Panc1 (cell line): ENCODE data around the gene PDK3.

Source experiments
- POLR2AphosphoS5 ChIP-seq: IDR thresholded peaks from 2 replicates; pipeline ENCODE4 v1.6.1; 2012; ENCODE audit warnings: mild to moderate bottlenecking, low read depth, low read length, moderate library complexity
- SIN3A ChIP-seq: IDR thresholded peaks from 2 replicates; pipeline ENCODE4 v1.6.1; 2012; ENCODE audit warnings: low read depth, mild to moderate bottlenecking, low read length, moderate library complexity, borderline replicate concordance; ENCODE audit not compliant: insufficient read depth
- TCF7L2 ChIP-seq: IDR thresholded peaks from 2 replicates; pipeline ENCODE4 v1.6.1; 2011; ENCODE audit warnings: mild to moderate bottlenecking, low read depth, low read length, inconsistent platforms
- TF ChIP-seq, protein P1 (sequence below): fragments of 450-650 bp; IDR thresholded peaks from 2 replicates; pipeline ENCODE4 v1.5.1; 2017; ENCODE audit warnings: mild to moderate bottlenecking
- TF ChIP-seq, protein P2 (sequence below), 2 experiments: IDR thresholded peaks; 2 replicates each; pipeline ENCODE4 v1.6.1; 2011 to 2012; ENCODE audit warnings: low read depth in 2 of 2, control low read depth in 1 of 2, low read length in 1 of 2, mild to moderate bottlenecking in 1 of 2, moderate library complexity in 1 of 2; ENCODE audit not compliant: insufficient read depth in 1 of 2

DNA sequence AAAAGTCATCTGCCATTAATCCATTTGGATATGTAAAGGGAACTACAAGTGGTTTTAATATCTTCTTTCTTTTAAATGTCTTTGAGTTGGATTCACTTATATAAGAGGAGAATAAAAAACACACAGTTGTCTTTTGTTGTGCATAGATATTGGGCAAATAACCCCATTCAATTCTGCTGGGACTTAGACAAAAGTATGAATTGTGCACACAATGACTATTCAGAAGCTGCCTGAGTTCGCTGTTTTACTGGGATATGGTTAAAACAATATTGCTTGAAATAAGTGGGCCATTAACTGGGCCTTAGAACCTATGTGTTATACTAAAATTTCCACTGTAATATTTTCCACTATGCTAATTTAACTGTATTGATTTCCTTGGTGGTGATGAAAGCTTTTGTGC lies 110.4 kb downstream of the PDK3 start:
- TF ChIP-seq, protein P1, sequence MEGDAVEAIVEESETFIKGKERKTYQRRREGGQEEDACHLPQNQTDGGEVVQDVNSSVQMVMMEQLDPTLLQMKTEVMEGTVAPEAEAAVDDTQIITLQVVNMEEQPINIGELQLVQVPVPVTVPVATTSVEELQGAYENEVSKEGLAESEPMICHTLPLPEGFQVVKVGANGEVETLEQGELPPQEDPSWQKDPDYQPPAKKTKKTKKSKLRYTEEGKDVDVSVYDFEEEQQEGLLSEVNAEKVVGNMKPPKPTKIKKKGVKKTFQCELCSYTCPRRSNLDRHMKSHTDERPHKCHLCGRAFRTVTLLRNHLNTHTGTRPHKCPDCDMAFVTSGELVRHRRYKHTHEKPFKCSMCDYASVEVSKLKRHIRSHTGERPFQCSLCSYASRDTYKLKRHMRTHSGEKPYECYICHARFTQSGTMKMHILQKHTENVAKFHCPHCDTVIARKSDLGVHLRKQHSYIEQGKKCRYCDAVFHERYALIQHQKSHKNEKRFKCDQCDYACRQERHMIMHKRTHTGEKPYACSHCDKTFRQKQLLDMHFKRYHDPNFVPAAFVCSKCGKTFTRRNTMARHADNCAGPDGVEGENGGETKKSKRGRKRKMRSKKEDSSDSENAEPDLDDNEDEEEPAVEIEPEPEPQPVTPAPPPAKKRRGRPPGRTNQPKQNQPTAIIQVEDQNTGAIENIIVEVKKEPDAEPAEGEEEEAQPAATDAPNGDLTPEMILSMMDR: no peak
- TF ChIP-seq POLR2AphosphoS5 (no peak), SIN3A (no peak), TCF7L2 (no peak)
- TF ChIP-seq, protein P2, sequence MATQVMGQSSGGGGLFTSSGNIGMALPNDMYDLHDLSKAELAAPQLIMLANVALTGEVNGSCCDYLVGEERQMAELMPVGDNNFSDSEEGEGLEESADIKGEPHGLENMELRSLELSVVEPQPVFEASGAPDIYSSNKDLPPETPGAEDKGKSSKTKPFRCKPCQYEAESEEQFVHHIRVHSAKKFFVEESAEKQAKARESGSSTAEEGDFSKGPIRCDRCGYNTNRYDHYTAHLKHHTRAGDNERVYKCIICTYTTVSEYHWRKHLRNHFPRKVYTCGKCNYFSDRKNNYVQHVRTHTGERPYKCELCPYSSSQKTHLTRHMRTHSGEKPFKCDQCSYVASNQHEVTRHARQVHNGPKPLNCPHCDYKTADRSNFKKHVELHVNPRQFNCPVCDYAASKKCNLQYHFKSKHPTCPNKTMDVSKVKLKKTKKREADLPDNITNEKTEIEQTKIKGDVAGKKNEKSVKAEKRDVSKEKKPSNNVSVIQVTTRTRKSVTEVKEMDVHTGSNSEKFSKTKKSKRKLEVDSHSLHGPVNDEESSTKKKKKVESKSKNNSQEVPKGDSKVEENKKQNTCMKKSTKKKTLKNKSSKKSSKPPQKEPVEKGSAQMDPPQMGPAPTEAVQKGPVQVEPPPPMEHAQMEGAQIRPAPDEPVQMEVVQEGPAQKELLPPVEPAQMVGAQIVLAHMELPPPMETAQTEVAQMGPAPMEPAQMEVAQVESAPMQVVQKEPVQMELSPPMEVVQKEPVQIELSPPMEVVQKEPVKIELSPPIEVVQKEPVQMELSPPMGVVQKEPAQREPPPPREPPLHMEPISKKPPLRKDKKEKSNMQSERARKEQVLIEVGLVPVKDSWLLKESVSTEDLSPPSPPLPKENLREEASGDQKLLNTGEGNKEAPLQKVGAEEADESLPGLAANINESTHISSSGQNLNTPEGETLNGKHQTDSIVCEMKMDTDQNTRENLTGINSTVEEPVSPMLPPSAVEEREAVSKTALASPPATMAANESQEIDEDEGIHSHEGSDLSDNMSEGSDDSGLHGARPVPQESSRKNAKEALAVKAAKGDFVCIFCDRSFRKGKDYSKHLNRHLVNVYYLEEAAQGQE (IDR thresholded peaks at IDR 0.05; ENCODE audit: insufficient read depth in 1 of 2, low read depth in 2 of 2, low read length in 1 of 2): no peak
